ENCODE data around the gene NRP2.

DNA sequence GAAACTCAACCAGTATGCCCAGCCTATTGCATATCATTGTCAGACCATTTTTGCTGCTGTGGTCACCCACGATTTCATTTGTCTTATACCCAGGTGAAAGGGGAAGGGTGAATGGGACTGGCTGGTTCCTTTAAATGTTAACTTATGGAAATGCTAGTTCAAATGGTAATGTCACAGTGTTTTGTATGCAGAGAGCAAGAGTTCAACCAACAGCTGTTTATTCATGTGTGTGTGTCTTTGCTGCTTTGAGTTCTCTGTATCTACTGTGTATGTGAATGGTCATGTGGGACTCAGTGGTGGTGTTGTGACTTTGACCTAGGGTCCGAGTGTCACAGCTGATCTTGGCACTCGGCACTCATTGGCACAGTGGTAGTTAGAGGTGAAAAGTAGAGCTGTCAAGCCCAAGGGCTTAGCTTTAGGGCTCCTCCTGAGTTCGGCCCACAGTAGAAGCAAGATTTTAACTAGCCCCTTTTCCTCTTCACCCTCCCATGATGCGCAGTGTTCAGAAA, 114.6 kb downstream of the NRP2 start:
- TF ChIP-seq, protein P1, sequence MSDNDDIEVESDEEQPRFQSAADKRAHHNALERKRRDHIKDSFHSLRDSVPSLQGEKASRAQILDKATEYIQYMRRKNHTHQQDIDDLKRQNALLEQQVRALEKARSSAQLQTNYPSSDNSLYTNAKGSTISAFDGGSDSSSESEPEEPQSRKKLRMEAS (IDR thresholded peaks at IDR 0.05): no peak
- TF ChIP-seq CTCF (IDR thresholded peaks at IDR 0.05; ENCODE audit: low read depth, low read length, missing input control): no peak
- no peak for TF ChIP-seq RAD21 (IDR thresholded peaks at IDR 0.05)
- no peak for TF ChIP-seq HNF4G (IDR thresholded peaks at IDR 0.05)
- TF ChIP-seq YY1 (IDR thresholded peaks at IDR 0.05): no peak
- no peak for TF ChIP-seq EGR1 (IDR thresholded peaks at IDR 0.05; ENCODE audit: low read depth in 2 of 2)
- no peak for TF ChIP-seq GABPA (IDR thresholded peaks at IDR 0.05 in 1 of 2, conservative IDR thresholded peaks at IDR 0.05 in 1 of 2)
- no peak for TF ChIP-seq SP1 (IDR thresholded peaks at IDR 0.05)
- TF ChIP-seq, protein P2, sequence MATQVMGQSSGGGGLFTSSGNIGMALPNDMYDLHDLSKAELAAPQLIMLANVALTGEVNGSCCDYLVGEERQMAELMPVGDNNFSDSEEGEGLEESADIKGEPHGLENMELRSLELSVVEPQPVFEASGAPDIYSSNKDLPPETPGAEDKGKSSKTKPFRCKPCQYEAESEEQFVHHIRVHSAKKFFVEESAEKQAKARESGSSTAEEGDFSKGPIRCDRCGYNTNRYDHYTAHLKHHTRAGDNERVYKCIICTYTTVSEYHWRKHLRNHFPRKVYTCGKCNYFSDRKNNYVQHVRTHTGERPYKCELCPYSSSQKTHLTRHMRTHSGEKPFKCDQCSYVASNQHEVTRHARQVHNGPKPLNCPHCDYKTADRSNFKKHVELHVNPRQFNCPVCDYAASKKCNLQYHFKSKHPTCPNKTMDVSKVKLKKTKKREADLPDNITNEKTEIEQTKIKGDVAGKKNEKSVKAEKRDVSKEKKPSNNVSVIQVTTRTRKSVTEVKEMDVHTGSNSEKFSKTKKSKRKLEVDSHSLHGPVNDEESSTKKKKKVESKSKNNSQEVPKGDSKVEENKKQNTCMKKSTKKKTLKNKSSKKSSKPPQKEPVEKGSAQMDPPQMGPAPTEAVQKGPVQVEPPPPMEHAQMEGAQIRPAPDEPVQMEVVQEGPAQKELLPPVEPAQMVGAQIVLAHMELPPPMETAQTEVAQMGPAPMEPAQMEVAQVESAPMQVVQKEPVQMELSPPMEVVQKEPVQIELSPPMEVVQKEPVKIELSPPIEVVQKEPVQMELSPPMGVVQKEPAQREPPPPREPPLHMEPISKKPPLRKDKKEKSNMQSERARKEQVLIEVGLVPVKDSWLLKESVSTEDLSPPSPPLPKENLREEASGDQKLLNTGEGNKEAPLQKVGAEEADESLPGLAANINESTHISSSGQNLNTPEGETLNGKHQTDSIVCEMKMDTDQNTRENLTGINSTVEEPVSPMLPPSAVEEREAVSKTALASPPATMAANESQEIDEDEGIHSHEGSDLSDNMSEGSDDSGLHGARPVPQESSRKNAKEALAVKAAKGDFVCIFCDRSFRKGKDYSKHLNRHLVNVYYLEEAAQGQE (IDR thresholded peaks at IDR 0.05): no peak
- no peak for TF ChIP-seq FOXA1 (IDR thresholded peaks at IDR 0.05)
- no peak for TF ChIP-seq ZBTB33 (IDR thresholded peaks at IDR 0.05)
- TF ChIP-seq TAF1 (conservative IDR thresholded peaks at IDR 0.05): no peak
- no peak for TF ChIP-seq NR2F2 (IDR thresholded peaks at IDR 0.05)
